Prostate gland (tissue), 2 donors: ENCODE data around the gene MTRFR.

Source experiments
- CTCF ChIP-seq, 4 experiments: fragments of 200-600 bp in 2 of 4; fragments of 450-650 bp in 2 of 4; sonication (generic) in 2 of 4; IDR thresholded peaks; 1 replicate in 3 of 4; 2 replicates in 1 of 4; pipeline ENCODE4 v1.5.1; 2016 to 2019; ENCODE audit warnings: antibody characterized with exemption in 4 of 4, mild to moderate bottlenecking in 2 of 4, moderate library complexity in 2 of 4
- POLR2A ChIP-seq: fragments of 450-650 bp; IDR thresholded peaks from one replicate; pipeline ENCODE4 v1.6.1; 2016; ENCODE audit warnings: antibody characterized with exemption, mild to moderate bottlenecking
- POLR2AphosphoS5 ChIP-seq: sonication (generic); formaldehyde crosslinking; IDR thresholded peaks from one replicate; pipeline ENCODE4 v1.6.1; 2017; ENCODE audit warnings: antibody characterized with exemption

DNA sequence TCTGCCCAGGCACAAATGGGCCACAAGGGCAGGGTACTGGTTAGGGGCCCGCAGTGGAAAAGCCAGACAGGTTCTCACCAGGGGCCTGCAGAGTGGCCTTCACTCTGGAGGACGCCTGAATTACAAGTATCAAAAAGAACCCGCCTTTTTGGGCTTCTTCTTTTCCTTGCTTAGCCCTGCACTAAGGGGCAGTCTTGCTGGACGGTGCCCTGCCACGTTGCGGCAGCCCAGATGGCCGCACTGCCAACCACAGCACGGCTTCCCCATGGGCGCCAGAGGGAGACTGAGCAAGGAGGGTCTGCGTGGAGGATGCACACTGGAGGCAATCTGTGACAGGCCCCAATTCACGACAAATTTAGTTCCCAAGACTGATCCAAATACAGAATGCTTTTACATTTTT is 56.7 kb downstream of the MTRFR start:
- TF ChIP-seq POLR2A (no peak), CTCF (IDR thresholded peaks at IDR 0.05) (no peak), POLR2AphosphoS5 (no peak)
